Calu3 (cell line): ENCODE measurements around the gene PNPLA3. TPM values are rescaled to one million over a fixed set of nuclear protein-coding genes. Genes with fewer than 3 reads are reported as not detected.

Experiments
- BruUV-seq: library from RNA; stranded (reverse); fragments of 400-500 nt; replicated peaks from 2 replicates; lab custom pipeline; 2021; lab: Mats Ljungman, UMichigan
- CTCF ChIA-PET: fragments of 300-600 bp; sonication (Branson Sonifier 250); formaldehyde crosslinking; loops from one replicate; lab custom pipeline; 2022; ENCODE audit warnings: antibody characterized with exemption; lab: Charles Lee
- DNase-seq: peaks from one replicate; pipeline ENCODE4 v3.0.0; 2022
- H3K27ac Mint-ChIP-seq: one replicate; pipeline ENCODE4 v1.8.0; 2022; ENCODE audit warnings: mixed read lengths; ENCODE audit not compliant: unreplicated experiment
- H3K27me3 Mint-ChIP-seq: one replicate; pipeline ENCODE4 v1.8.0; 2022; ENCODE audit warnings: mixed read lengths; ENCODE audit not compliant: unreplicated experiment
- H3K36me3 Mint-ChIP-seq: one replicate; pipeline ENCODE4 v1.8.0; 2022; ENCODE audit warnings: mild to moderate bottlenecking, moderate library complexity, mixed read lengths; ENCODE audit not compliant: insufficient read depth, unreplicated experiment
- H3K4me1 Mint-ChIP-seq: one replicate; pipeline ENCODE4 v1.8.0; 2022; ENCODE audit warnings: mild to moderate bottlenecking, low read depth, mixed read lengths; ENCODE audit not compliant: unreplicated experiment
- H3K4me3 Mint-ChIP-seq: one replicate; pipeline ENCODE4 v1.8.0; 2022; ENCODE audit warnings: mild to moderate bottlenecking, low read depth, moderate library complexity, mixed read lengths; ENCODE audit not compliant: unreplicated experiment
- H3K9me3 Mint-ChIP-seq: one replicate; pipeline ENCODE4 v1.8.0; 2022; ENCODE audit warnings: low read depth, mixed read lengths; ENCODE audit not compliant: unreplicated experiment
- CTCF ChIP-seq: fragments of 200-600 bp; IDR thresholded peaks from one replicate; pipeline ENCODE4 v1.8.0; 2022; ENCODE audit warnings: antibody characterized with exemption; ENCODE audit not compliant: unreplicated experiment
- intact Hi-C: fragments of 100-400 bp; cut with micrococcal nuclease; formaldehyde crosslinking; loops from one replicate; pipeline ENCODE4 v1.10.0; 2022; ENCODE audit not compliant: unreplicated experiment
- total RNA-seq: library from RNA; stranded (reverse); gene quantifications from 2 replicates; pipeline ENCODE4 v1.2.3, GENCODE V29; 2022

PNPLA3 gene
- total RNA-seq, 1 experiment from 2014 or later: 9.5 TPM

GRCh38 chr22:43891360-43892182 is 32.0 kb upstream of the PNPLA3 start, which contains the start of gene PNPLA5:
TSS of gene PNPLA5 (minus strand) at chr22:43892013. CDS start at chr22:43891880, 133 bp downstream.
- Mint-ChIP-seq H3K36me3 (no peaks in the 10 kb centered on the region), H3K4me3 (no peak within 1 kb of the TSS), H3K9me3 (no peaks in the 10 kb centered on the region), H3K27ac (no peak within 1 kb of the TSS), H3K27me3 (peaks cover 91% of the 10 kb centered on the region), H3K4me1 (no peaks in the 10 kb centered on the region)
- CTCF ChIA-PET: no interaction called here
- TF ChIP-seq CTCF: no peak
- intact Hi-C loops: no loop called here
- BruUV-seq: no TSS peak
- no peak for DNase-seq

GRCh38 chr22:43892183-43892894 is 31.3 kb upstream of the PNPLA3 start:
- H3K9me3 Mint-ChIP-seq: no peaks in the 10 kb centered on the region
- intact Hi-C loops: no loop called here
- H3K27me3 Mint-ChIP-seq: peaks cover 85% of the 10 kb centered on the region
- H3K36me3 Mint-ChIP-seq: no peaks in the 10 kb centered on the region
- H3K4me1 Mint-ChIP-seq: no peaks in the 10 kb centered on the region
- DNase-seq: no peak
- TF ChIP-seq CTCF: no peak
- no peak overlapping the region for H3K4me3 Mint-ChIP-seq
- BruUV-seq: no TSS peak
- CTCF ChIA-PET: no interaction called here
- H3K27ac Mint-ChIP-seq: no peak overlapping the region

- no peak overlapping the region for H3K4me3 Mint-ChIP-seq
- DNase-seq: no peak
- H3K9me3 Mint-ChIP-seq: no peaks in the 10 kb centered on the region
- peaks cover 85% of the 10 kb centered on the region for H3K27me3 Mint-ChIP-seq
- H3K4me1 Mint-ChIP-seq: no peaks in the 10 kb centered on the region
- H3K36me3 Mint-ChIP-seq: no peaks in the 10 kb centered on the region
- BruUV-seq: no TSS peak
- no peak for TF ChIP-seq CTCF
- H3K27ac Mint-ChIP-seq: no peak overlapping the region
- CTCF ChIA-PET: no interaction called here
- intact Hi-C loops: no loop called here
Observed at GRCh38 chr22:43893266-43893665, 30.3 kb upstream of the PNPLA3 start.

- BruUV-seq: no TSS peak
- CTCF ChIA-PET: interaction anchor here (0.6 kb wide), 1 partner anchor 10 kb away, joined by 5 read pairs; no protein-coding TSS in a partner anchor
- no peak overlapping the region for H3K4me3 Mint-ChIP-seq
- intact Hi-C loops: no loop called here
- TF ChIP-seq CTCF: no peak
- DNase-seq: no peak
- no peak overlapping the region for H3K27ac Mint-ChIP-seq
- H3K4me1 Mint-ChIP-seq: no peaks in the 10 kb centered on the region
- no peaks in the 10 kb centered on the region for H3K9me3 Mint-ChIP-seq
- H3K27me3 Mint-ChIP-seq: peaks cover 84% of the 10 kb centered on the region
- no peaks in the 10 kb centered on the region for H3K36me3 Mint-ChIP-seq
Observed at GRCh38 chr22:43894122-43894521, 29.5 kb upstream of the PNPLA3 start.
